ENCODE results near the gene ESRRA. TPM values are rescaled to one million over a fixed set of nuclear protein-coding genes. Genes with fewer than 3 reads are reported as not detected.

ESRRA gene
- total and polyA plus RNA-seq, 2 of the 4 experiments (the other 2 are of a cell fraction): 10.2 to 15.0 TPM

- WGBS, 2 experiments (ENCODE audit: extremely low coverage in 2 of 2, insufficient read length in 1 of 2): 83% methylated on average over 2 of the region's 12 CpGs; no CpG with 5 or more reads in 1 of the 2 experiments
- H3K9ac ChIP-seq (ENCODE audit: low read depth, low read length): no peak overlapping the region
These were observed 42.0 kb downstream of the ESRRA start for GRCh38 chr11:64347193-64347867.

More at GRCh38 chr11:64347193-64347867, 42.0 kb downstream of the ESRRA start:
- intact Hi-C loops (cut with micrococcal nuclease): no loop called here
- ChIA-PET CTCF (interaction anchor here (0.5 kb wide), 1 partner anchor 143 kb away, joined by 3 read pairs; no protein-coding TSS in a partner anchor), POLR2A (ENCODE audit: unreplicated experiment) (no interaction called here)
- H3K14ac ChIP-seq (replicated peaks; ENCODE audit: low read depth, low read length): no peak overlapping the region
- no peak overlapping the region for H3K27ac ChIP-seq (ENCODE audit: insufficient read depth, low read length)
- H2BK20ac ChIP-seq (ENCODE audit: low read depth, low read length): no peak overlapping the region
- TF ChIP-seq CEBPB (IDR thresholded peaks at IDR 0.05; ENCODE audit: low read depth, low read length) (peak; percentile 75), CHD1 (IDR thresholded peaks at IDR 0.05; ENCODE audit: low read depth, low read length) (no peak)
- no peak for DNase-seq
- in situ Hi-C loops (cut with MboI; ENCODE audit: low sequenced_read_pairs): no loop called here
- no peak overlapping the region for H2BK15ac ChIP-seq (ENCODE audit: low read depth, low read length)
- no peak overlapping the region for H2AK5ac ChIP-seq (ENCODE audit: low read depth, low read length)
- H3K9me3 ChIP-seq (ENCODE audit: control insufficient read depth, insufficient read depth, low read length): no peaks in the 10 kb centered on the region
- H3K56ac ChIP-seq (ENCODE audit: extremely low read depth, insufficient read depth, low read length): no peak overlapping the region
- H3K79me1 ChIP-seq (ENCODE audit: low read depth in 1 of 2, low read length in 2 of 2): no peaks in the 10 kb centered on the region
- peak overlapping the region; percentile 23 for H2AFZ ChIP-seq (replicated peaks; ENCODE audit: low read length, poor library complexity)
- BruUV-seq (replicated peaks): no TSS peak
- H3K4me2 ChIP-seq (ENCODE audit: low read depth, low read length): no peak overlapping the region
- H4K91ac ChIP-seq (ENCODE audit: insufficient read depth, low read depth, low read length): no peak overlapping the region
- H3K36me3 ChIP-seq (ENCODE audit: control insufficient read depth, insufficient read depth, low read length): no peaks in the 10 kb centered on the region
- H3K4me3 ChIP-seq (ENCODE audit: insufficient read depth, low read depth, low read length): no peak overlapping the region
- peaks cover under 1% of the 10 kb centered on the region for H3K4me1 ChIP-seq (ENCODE audit: control insufficient read depth, insufficient read depth, low read length)
- H2BK5ac ChIP-seq (ENCODE audit: low read depth, low read length, poor library complexity, severe bottlenecking): no peak overlapping the region
- peak overlapping the region; percentile 15 for H2AK9ac ChIP-seq (replicated peaks; ENCODE audit: low read depth, low read length, poor library complexity)
- H3K27me3 ChIP-seq (ENCODE audit: control insufficient read depth, insufficient read depth, low read length): peaks cover 2% of the 10 kb centered on the region; the same call in 1 of the 2 replicates
- dilution Hi-C loops (cut with HindIII; ENCODE audit: low sequenced_read_pairs, unreplicated experiment): no loop called here
- H3K18ac ChIP-seq (ENCODE audit: low read depth, low read length): no peak overlapping the region
- H3K4ac ChIP-seq (ENCODE audit: low read depth, low read length): no peak overlapping the region
- no peaks in the 10 kb centered on the region for H3K9me1 ChIP-seq (ENCODE audit: insufficient read depth, low read length)
- no peaks in the 10 kb centered on the region for H4K20me1 ChIP-seq (ENCODE audit: insufficient read depth, low read length)
- H4K8ac ChIP-seq (ENCODE audit: low read depth in 2 of 2, low read length in 2 of 2): no peak overlapping the region
- H4K5ac ChIP-seq (ENCODE audit: low read depth, low read length): no peak overlapping the region
- no peak overlapping the region for H3K23ac ChIP-seq (ENCODE audit: low read depth, low read length)
- no peak overlapping the region for H2BK120ac ChIP-seq (ENCODE audit: low read depth, low read length)
- no peak for ATAC-seq (ENCODE audit: low read depth)

Measured in IMR-90 (cell line).